ENCODE data around the gene LRRC56. TPM values are rescaled to one million over a fixed set of nuclear protein-coding genes. Genes with fewer than 3 reads are reported as not detected.

The LRRC56 gene
- total and polyA plus RNA-seq, 2 of the 13 experiments (the other 11 are each of a cell fraction or from before 2014, with no cell fraction given): 0.11 to 0.29 TPM

- TF ChIP-seq KIAA2018 (CRISPR knock-in tag; IDR thresholded peaks at IDR 0.05; ENCODE audit: borderline replicate concordance) (0 out of 2 replicates have a peak, but pooled peaks have one; percentile 68), TFDP1 (CRISPR knock-in tag; IDR thresholded peaks at IDR 0.05; ENCODE audit: borderline replicate concordance) (peak; percentile 68), CREB1 (IDR thresholded peaks at IDR 0.05) (peak; percentile 22; the same call in 1 of the 2 replicates), CREB1 (CRISPR knock-in tag; IDR thresholded peaks at IDR 0.05) (no peak), ZNF816 (CRISPR knock-in tag; IDR thresholded peaks at IDR 0.05; ENCODE audit: borderline replicate concordance) (peak; percentile 91), SUZ12 (IDR thresholded peaks at IDR 0.05; ENCODE audit: low read depth, low read length) (no peak), SOX5 (CRISPR knock-in tag; IDR thresholded peaks at IDR 0.05; ENCODE audit: borderline replicate concordance) (peak; percentile 54; the same call in 1 of the 2 replicates), ZNF143 (CRISPR knock-in tag; IDR thresholded peaks at IDR 0.05) (no peak), ZNF205 (CRISPR knock-in tag; IDR thresholded peaks at IDR 0.05) (no peak), YEATS4 (CRISPR knock-in tag; IDR thresholded peaks at IDR 0.05; ENCODE audit: borderline replicate concordance) (peak; percentile 55; the same call in 1 of the 2 replicates), RBFOX2 (IDR thresholded peaks at IDR 0.05; ENCODE audit: low read depth, low read length) (peak; percentile 70), ZNF430 (CRISPR knock-in tag; IDR thresholded peaks at IDR 0.05) (peak; percentile 47; the same call in 1 of the 2 replicates), ZNF543 (CRISPR knock-in tag; IDR thresholded peaks at IDR 0.05) (peak; percentile 80; the same call in 1 of the 2 replicates), RXRA (CRISPR knock-in tag; IDR thresholded peaks at IDR 0.05) (peak; percentile 11; the same call in 1 of the 2 replicates), BORCS8-MEF2B (CRISPR knock-in tag; IDR thresholded peaks at IDR 0.05) (peak; percentile 16; the same call in 1 of the 2 replicates), CTCF (CRISPR knock-in tag; IDR thresholded peaks at IDR 0.05) (peak; percentile 90), KLF11 (CRISPR knock-in tag; IDR thresholded peaks at IDR 0.05) (no peak), FOXO1 (CRISPR knock-in tag; IDR thresholded peaks at IDR 0.05) (0 out of 2 replicates have a peak, but pooled peaks have one; percentile 9), MEIS2 (CRISPR knock-in tag; IDR thresholded peaks at IDR 0.05) (peak; percentile 18; the same call in 1 of the 2 replicates), ZFAT (CRISPR knock-in tag; conservative IDR thresholded peaks at IDR 0.05) (no peak)
Measured at GRCh38 chr11:518463-519202, 18.7 kb upstream of the LRRC56 start (continued).
